HG03432 (cell line): ENCODE measurements around the gene ZNF331.

ENCODE experiments used
- ATAC-seq: cut with Tn5 transposase; IDR thresholded peaks from one replicate; pipeline ENCODE4 v1.9.1; 2021; ENCODE audit warnings: mild to moderate bottlenecking, moderate library complexity; ENCODE audit not compliant: unreplicated experiment

Gene ZNF331

DNA sequence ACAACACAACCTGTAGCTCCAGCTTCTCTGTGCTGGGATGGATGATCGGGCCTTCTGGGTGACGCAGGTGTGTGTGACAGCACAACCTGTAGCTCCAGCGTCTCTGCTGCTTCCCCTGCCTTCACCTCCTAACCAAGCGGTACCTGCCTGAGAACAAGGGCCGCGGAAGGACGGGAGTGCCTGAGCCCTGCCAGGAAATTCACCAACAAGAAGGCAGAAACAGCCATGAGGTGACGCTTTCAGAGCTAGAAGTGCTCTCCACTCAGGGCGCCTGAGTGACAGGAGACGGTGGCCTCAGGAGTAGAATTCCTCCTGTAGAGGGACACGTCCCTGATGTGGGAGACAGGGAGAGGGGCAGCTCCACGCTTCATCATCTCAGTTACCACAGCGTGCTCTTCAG is 17.4 kb downstream of the ZNF331 start:
- no peak for ATAC-seq

DNA sequence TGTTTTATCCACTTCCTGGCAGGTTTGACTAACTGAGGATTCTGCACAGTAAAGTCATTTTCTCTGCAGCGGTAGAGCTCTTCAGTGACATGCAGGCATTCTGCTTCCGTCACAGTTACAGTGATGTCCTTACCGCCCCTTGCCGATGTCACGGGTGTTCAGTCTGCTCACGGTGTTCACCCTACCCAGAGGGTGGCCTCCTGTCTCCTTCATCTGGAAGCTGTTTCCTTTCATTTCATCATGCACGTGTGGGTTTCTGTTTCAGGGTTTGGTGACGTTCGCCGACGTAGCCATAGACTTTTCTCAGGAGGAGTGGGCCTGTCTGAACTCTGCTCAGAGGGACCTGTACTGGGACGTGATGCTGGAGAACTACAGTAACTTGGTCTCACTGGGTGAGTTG is 33.4 kb downstream of the ZNF331 start:
- no peak for ATAC-seq

DNA sequence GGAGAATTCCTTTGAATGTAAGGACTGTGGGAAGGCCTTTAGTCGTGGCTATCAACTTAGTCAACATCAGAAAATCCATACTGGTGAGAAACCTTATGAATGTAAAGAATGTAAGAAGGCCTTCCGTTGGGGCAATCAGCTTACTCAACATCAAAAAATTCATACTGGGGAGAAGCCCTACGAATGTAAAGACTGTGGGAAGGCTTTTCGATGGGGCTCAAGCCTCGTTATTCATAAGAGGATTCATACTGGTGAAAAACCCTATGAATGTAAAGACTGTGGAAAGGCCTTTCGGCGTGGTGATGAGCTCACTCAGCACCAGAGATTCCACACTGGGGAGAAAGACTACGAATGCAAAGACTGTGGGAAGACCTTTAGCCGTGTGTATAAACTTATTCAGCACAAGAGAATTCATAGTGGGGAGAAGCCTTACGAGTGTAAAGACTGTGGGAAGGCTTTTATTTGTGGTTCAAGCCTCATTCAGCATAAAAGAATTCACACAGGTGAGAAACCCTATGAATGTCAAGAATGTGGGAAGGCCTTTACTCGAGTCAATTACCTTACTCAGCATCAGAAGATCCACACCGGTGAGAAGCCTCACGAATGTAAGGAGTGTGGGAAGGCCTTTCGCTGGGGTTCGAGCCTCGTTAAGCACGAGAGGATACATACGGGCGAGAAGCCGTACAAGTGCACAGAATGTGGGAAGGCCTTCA is 39.2 kb downstream of the ZNF331 start:
- ATAC-seq = no peak

DNA sequence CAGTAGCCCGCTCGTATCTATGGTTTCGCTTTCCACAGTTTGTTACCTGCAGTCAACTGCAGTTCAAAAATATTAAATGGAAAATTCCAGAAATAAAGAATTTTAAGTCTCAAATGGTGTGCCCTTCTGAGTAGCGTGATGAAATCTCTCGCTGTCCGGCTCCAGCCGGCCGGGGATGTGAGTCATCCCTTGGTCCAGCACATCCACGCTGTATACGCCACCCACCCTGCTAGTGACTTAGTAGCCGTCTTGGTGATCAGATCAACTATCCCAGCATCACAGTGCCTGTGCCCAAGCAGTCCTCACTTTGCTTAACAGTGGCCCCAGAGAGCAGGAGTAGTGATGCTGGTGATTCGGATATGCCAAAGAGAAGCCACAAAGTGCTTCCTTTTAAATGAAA is 40.0 kb downstream of the ZNF331 start:
- no peak for ATAC-seq

DNA sequence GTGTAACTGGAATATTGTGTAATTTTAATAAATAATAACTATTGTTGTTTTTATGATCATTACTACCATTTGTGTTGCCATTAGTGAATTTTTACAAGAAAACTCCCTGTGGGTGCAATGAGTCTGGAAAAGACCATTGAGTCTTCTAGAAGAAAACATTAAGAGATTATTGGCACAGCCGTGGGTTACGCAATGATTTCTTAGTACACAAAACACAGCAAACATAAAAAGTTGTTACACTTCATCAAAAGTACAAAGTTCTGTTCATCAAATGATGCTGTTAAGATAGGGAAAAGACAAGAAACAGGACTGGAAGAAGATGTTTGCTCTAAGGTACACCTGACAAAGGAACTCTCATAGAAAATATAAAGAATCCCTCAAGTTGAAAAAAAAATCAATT is 41.6 kb downstream of the ZNF331 start:
- no peak for ATAC-seq

DNA sequence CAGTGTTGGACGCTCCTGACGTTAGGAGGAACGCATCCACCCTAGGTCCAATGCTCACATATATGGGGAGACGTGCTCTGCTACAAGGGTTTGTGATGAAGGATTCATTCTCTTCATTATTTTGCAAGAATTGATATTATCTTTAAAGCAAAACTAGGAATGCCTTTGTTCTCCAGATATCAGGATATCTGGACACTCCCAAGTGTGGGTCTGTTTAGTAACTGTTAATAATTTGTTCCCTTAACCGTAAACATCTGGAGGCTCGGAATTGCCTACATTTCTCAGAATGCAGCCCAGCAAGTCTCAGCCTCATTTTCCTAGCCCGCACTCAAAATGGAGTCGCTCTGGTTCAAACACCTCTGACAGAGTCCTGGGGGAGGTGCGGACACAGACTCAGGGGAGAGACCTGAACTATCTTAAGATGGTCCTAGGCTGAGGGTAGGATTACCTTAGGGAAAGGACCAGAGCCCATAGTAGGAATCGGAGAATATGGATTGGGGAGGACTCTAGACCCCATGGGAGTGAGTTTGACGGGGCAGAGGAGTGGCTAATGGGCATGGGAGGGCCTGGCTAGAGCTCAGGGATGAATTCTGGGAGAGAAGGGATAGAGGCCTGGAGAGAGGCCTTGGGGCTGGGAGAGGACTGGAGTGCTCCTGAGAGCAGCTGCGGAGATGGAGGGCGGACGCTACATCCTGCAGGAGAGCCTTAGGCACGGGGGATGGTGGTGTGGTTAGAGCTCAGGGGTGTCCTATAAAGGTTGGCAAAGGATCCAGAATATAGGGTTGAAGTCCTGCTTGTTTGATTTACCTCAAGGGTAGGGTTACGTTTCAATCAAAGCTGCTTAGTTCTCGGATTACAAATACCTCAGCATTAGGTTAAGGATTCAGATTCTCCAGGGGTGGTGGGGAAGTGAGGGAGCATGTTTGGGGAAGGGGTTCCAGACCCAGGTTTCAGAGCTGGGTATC is 43.2 kb downstream of the ZNF331 start:
- ATAC-seq = no peak

DNA sequence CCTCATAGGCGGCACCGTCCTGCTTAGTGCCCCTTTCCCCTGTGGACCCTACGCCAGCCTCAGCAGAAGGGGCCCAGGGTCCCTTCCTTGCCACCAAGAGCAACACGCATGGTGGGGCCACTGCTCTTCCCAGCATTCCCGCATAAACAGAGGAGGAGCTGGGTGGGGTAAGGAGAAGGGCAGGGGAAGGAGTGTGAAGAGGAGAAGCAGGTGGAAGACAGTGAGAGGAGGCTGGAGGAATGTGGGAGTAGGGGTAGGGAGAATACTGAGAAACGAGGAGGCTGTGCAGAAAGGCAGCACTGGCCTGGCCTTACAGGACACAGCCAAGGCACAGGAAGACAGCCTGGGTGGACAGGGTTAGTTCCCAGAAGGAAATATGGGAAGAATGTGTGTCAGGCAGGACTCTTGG is 43.9 kb downstream of the ZNF331 start:
- ATAC-seq = no peak

DNA sequence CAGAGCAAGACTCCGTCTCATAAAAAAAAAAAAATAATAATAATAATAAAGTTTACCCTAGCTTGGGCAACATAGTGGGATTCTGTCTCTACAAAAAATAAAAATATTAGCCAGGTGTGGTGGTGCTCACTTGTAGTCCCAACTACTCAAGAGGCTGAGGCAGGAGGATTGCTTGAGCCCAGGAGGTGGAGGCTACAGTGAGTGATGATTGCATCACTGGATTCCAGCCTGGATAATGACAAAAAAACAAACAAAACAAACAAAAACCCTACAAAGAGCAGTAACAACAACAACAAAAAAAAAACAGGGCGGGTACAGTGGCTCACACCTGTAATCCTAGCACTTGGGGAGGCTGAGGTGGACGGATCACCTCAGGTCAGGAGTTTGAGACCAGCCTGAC is 45.2 kb downstream of the ZNF331 start:
- no peak for ATAC-seq

DNA sequence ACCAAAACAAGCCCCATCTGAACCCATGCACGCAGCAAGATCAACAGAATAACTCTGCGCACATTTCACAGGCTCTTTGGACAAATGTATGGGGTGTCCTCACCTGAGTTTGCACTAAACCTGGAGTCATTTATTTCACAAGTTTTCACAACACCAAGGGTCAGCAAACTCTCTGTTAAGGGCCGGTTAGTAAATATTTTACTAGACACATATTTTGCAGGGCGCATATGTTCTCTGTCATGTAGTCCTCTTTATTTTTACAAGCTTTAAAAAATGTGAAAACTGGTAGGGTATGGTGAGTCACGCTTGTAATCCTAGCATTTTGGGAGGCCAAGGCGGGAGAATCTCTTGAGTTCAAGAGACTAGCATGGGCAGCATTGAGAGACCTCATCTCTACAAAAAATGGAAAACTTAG is 48.3 kb downstream of the ZNF331 start:
- no peak for ATAC-seq

DNA sequence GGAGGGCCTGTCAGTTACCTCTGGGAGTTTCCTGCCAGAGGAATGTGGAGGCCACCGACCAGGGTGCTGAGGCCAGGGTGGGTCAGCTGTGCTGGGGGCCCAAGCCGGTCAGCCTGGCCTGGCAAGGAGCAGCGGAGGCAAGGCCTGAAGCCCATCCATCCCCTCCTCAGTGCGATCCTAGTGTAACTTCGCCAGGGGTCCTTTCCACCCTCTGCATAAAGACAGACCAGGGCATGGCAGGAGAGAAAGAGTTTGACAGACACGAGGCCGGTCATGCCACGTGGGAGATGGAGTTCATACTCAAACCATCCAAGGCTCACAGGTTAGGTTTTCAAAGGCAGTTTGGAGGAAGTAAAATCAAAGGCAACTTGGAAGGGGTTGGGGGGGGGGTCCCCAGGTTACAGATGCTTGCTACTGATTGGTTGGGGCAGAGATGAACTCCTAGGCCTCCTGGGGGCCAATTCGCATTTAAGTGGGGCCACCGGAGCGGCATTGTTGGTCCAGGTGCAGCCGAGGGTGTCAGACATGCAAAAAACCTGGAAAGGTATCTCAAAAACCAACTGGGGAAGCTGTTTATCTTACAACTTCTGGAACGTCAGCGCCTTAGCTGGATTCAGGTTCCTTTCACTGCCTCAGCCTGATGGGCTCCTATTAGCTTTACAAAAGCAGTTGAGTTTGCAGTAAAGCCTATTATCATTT is 57.0 kb downstream of the ZNF331 start:
- ATAC-seq = no peak

DNA sequence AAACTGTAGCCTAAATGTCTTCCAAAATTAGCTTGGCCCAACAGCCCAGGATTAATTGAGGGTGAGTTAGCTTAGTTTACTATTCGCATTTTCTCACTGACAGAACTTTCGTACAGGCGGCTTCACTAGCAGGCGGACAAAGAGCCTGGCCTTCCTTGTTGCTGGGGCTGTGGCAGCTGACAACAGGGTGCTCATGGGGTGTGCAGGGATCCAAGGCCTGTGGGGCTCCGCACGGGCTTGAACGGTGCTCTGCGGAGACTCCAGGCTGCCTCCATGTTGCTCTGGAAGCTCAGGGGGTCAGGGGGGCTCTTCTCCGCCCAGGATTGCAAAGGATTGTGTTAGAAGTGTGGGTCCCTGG is 57.5 kb downstream of the ZNF331 start:
- no peak for ATAC-seq

DNA sequence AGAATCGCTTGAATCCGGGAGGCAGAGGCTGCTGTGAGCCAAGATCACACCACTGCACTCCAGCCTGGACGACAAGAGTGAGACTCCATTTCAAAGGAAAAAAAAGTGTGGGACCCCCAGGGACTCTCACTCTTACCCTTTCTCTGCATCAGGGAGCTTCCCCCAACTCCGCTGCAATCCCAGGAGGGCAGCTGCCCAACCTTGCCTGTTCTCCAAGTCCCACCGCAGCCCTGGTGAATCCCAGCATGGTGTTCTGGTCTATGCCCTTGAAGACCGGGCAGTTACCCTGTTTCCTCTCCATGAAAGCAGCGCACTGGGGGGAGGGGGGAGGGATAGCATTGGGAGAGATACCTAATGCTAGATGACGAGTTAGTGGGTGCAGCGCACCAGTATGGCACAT is 58.1 kb downstream of the ZNF331 start:
- no peak for ATAC-seq

DNA sequence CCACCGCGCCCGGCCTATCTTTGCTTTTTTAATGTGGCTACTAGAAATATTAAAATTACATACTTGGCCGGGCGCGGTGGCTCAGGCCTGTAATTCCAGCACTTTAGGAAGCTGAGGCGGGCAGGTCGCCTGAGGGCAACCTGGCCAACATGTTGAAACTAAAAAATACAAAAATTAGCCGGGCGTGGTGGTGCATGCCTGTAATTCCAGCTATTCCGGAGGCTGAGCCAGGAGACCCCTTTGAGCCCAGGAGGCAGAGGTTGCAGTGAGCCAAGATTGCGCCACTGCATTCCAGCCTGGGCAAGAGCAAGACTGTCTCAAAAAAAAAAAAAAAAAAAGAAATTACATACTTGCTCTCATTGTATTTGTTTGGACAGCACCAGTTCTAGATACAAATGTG is 59.1 kb downstream of the ZNF331 start:
- no peak for ATAC-seq

DNA sequence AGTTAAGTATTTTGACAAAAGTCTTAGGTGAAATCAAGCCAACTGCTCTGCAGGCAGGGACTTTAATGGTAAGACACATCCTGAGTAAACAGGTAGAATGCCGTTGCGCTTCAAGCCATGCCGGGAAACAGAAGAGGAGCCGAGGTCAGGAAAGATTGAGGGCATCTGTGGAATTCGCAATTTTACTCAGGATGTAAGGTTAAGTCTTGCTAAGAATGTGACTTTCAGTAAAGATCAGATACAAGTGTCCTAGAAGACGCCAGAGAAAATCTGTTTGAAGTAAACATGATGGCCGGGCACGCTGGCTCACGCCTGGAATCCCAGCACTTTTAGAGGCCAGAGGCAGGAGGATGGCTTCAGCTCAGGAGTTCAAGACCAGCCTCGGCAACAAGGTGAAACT is 60.4 kb downstream of the ZNF331 start:
- no peak for ATAC-seq

DNA sequence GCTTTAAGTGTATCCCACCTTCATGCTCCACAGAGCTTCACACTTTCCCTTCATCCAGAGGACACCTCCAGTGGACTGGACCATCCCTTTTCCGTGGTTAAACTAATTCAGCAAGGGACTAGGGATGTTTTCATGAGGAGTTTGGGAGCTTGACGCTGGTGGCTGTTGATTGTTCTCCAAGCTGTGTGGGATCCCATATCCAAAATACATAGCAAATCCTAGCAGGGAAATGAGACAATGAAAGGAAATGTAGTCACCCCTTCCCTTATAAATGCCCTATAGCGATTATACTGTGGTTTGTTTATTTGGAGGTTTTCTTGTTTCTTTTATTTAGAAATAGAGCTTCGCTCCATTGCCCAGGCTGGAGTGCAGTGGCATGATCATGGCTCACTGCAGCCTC is 62.3 kb downstream of the ZNF331 start:
- ATAC-seq = no peak

DNA sequence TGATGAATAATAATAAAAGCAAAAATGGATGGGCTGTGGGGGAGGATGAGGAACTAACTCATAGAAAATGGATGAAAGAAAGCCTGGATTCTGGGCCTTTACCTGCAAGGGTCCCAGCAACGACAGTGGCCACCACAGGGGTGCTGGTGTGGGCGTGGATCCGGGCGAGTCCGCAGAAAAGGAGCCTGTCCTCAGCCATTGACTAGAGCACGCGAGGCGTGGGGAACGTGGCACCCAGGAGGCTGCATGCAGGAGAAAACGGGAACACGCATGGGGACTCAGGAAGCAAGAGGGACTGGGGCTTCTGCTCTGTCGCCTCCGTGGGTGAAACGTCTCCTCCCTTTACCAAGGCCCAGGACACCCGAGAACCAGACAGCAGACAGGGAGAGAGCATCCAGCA is 68.1 kb downstream of the ZNF331 start:
- ATAC-seq = no peak

DNA sequence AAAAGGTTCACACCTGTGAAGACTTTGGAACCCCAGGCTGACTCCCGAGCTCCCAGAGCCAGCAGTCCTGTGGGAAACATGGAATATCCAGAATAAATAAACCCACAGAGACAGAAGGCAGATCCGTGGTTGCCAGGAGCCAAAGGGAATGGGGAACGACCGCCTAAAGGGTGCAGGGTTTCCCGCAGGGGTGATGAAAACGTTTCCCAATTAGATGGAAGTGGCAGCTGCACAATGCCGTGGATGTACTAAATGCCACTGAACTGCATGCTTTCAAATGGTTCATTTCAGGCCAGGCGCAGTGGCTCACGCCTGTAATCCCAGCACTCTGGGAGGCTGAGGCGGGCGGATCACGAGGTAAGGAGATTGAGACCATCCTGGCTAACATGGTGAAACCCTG is 70.4 kb downstream of the ZNF331 start:
- ATAC-seq = no peak

DNA sequence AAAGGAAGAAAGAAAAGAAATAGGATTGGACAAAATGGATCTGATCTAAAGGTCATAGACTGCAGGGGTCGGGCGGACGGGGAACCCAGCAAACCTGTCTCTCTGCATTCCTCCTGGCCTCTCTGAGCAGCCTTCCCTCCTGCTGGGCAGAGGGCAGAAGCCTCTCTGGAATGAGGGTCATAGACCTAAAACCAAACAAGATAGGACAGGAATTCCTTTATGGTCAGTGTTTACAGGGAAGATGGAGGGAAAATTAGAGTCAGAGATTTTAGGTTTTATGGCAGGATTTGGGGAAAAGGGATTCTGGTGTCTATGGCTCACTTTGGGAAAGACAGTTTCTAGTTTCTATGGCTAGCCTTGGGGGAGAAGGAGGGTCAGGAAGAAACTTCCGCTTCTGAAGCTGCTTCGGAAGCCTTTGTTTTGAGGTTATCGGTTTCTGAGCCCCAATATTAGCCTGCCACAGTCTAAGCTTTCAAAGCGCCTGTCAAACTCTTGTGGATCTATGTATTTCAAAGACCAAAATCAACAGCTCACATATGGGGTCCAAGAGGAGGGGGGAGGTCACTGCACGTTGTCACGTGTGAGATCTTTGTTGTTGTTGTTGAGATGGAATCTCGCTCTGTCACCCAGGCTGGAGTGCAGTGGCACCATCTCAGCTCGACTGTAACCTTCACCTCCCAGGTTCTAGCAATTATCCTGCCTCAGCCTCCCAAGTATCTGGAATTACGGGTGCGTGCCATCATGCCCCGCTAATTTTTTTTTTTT is 75.0 kb downstream of the ZNF331 start:
- no peak for ATAC-seq

DNA sequence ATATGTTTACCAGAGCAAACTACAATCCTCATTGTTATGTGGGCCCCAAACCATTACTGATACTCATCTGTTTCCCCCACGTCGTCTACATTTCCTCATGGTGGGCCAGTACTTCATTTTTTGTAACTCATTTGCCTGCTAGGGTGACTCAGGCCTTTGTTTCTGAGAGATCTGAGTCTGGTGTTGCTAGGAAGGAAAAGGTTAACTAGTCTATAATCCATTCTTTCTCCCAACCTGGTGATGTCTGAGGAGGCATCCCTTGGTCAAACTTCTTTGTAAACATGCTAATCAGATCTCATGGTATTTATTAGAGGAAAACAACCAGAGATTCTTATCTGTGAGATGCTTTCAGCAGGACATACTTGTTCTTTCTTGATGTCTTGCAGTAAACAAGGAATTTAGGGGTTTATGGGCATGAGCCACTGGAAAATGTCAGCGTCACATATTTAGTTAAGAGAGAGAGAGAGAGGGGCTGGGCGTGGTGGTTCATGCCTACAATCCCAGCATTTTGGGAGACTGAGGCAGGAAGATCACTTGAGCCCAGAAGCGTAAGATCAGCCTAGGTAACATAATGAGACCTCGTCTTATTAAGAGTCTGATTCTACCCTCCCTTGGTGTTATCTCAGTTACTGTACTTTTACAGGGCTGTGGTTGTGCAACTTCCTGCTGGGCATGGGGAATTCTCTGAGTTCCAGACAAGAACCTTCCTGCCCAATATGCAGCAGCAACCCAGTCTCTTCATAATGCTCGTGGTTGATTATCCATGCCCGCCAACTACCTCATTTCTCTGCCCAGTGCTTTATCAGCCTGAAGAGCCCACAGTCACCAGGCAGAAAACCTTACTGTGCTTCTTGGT is 84.2 kb downstream of the ZNF331 start:
- no peak for ATAC-seq
